Gastroesophageal sphincter (tissue), 4 donors: ENCODE results near the gene FRG2. TPM values are rescaled to one million over a fixed set of nuclear protein-coding genes. Genes with fewer than 3 reads are reported as not detected.
"Not testable (repeated sequence)": the region's sequence is repeated elsewhere in the genome, so short reads cannot be mapped to it uniquely, and the experiment has no call there.

ENCODE experiments used
- ATAC-seq: fragments of 150-250 bp; one replicate; pipeline ENCODE4 v1.9.1; 2016; ENCODE audit warnings: mild to moderate bottlenecking, moderate library complexity
- H3K27ac ChIP-seq, 4 donors: fragments of 200-600 bp; sonication (generic) in 3 of 4; 1 replicate in 3 of 4; 2 replicates in 1 of 4; pipeline ENCODE4 v1.5.1; 2016 to 2019
- H3K27me3 ChIP-seq: fragments of 200-600 bp; sonication (generic); one replicate; pipeline ENCODE4 v1.5.1; 2019
- H3K36me3 ChIP-seq, 2 donors: fragments of 200-600 bp; sonication (generic); one replicate each; pipeline ENCODE4 v1.5.1; 2019; ENCODE audit warnings: control low read depth in 1 of 2
- H3K4me1 ChIP-seq, 3 donors: fragments of 200-600 bp; sonication (generic); 1 replicate in 2 of 3; 2 replicates in 1 of 3; pipeline ENCODE4 v1.5.1; 2016 to 2019; ENCODE audit warnings: control low read depth in 2 of 3
- H3K4me3 ChIP-seq, 2 donors: fragments of 200-600 bp; sonication (generic); one replicate each; pipeline ENCODE4 v1.5.1; 2019; ENCODE audit warnings: mild to moderate bottlenecking in 1 of 2, moderate library complexity in 1 of 2
- H3K9me3 ChIP-seq, 3 donors: fragments of 200-600 bp; sonication (generic); one replicate each; pipeline ENCODE4 v1.5.1; 2017 to 2019; ENCODE audit warnings: control low read depth in 2 of 3
- CTCF ChIP-seq, 4 experiments: fragments of 200-600 bp in 2 of 4; fragments of 450-650 bp in 2 of 4; sonication (generic) in 1 of 4; IDR thresholded peaks; one replicate each; pipeline ENCODE4 v1.5.1; 2017 to 2019; ENCODE audit warnings: antibody characterized with exemption in 4 of 4, mild to moderate bottlenecking in 2 of 4, moderate library complexity in 2 of 4
- EP300 ChIP-seq: sonication (generic); formaldehyde crosslinking; IDR thresholded peaks from one replicate; pipeline ENCODE4 v1.6.1; 2017; ENCODE audit warnings: antibody characterized with exemption, mild to moderate bottlenecking
- POLR2A ChIP-seq, 2 donors: fragments of 450-650 bp; IDR thresholded peaks; one replicate each; pipeline ENCODE4 v1.6.1; 2017; ENCODE audit warnings: antibody characterized with exemption in 2 of 2, mild to moderate bottlenecking in 2 of 2, moderate library complexity in 1 of 2
- POLR2AphosphoS5 ChIP-seq: sonication (generic); formaldehyde crosslinking; IDR thresholded peaks from one replicate; pipeline ENCODE4 v1.6.1; 2017; ENCODE audit warnings: antibody characterized with exemption
- WGBS, 2 donors: methylation state at CpG; one replicate each; pipeline ENCODE4 v1.1.5; 2018; ENCODE audit warnings: low coverage in 1 of 2; 5-methylcytosine and 5-hydroxymethylcytosine counted together
- small RNA-seq, 4 donors: library from RNA; depleted of rRNA; stranded (forward); fragments of <200 nt; gene quantifications; one replicate each; pipeline ENCODE3, GENCODE V24; 2016
- total RNA-seq, 4 donors: library from RNA; depleted of rRNA; stranded (reverse); fragments of >200 nt; gene quantifications; one replicate each; pipeline ENCODE4 v1.1.0, GENCODE V29; 2016

FRG2 gene
- total RNA-seq, 4 donors from 2014 or later, result not detected

GRCh38 chr4:189983916-189984526 is 43.0 kb downstream of the FRG2 start:
- not testable (repeated sequence) for H3K4me1 ChIP-seq, H3K9me3 ChIP-seq, ATAC-seq, H3K4me3 ChIP-seq, H3K27me3 ChIP-seq, H3K27ac ChIP-seq, H3K36me3 ChIP-seq
- 88% methylated on average over 6 of the region's 41 CpGs; no CpG with 5 or more reads in 1 of the 2 donors for WGBS, 2 donors

GRCh38 chr4:189981970-189982369 is 45.1 kb downstream of the FRG2 start:
- 62 to 84% methylated on average over 2 to 3 of the region's 8 CpGs for WGBS, 2 donors
- Histone ChIP-seq H3K4me3 (no peak overlapping the region), H3K36me3 (no peaks in the 10 kb centered on the region), H3K27ac (no peak overlapping the region), H3K9me3 (no peaks in the 10 kb centered on the region), H3K4me1 (no peaks in the 10 kb centered on the region), H3K27me3 (no peaks in the 10 kb centered on the region)
- TF ChIP-seq POLR2AphosphoS5 (no peak), CTCF (IDR thresholded peaks at IDR 0.05) (no peak), EP300 (no peak), POLR2A (IDR thresholded peaks at IDR 0.05) (no peak)
- no peak for ATAC-seq

GRCh38 chr4:189980292-189980691 is 46.8 kb downstream of the FRG2 start:
- H3K36me3 ChIP-seq, H3K27ac ChIP-seq, H3K9me3 ChIP-seq, H3K4me3 ChIP-seq, H3K27me3 ChIP-seq, ATAC-seq, H3K4me1 ChIP-seq: not testable (repeated sequence)
- WGBS, 2 donors, result no CpG with 5 or more reads among the region's 2 CpGs

GRCh38 chr4:189979196-189980047 is 47.6 kb downstream of the FRG2 start:
- Histone ChIP-seq H3K9me3 (no peaks in the 10 kb centered on the region), H3K4me1 (no peaks in the 10 kb centered on the region), H3K27ac (no peak overlapping the region), H3K27me3 (no peaks in the 10 kb centered on the region), H3K36me3 (no peaks in the 10 kb centered on the region), H3K4me3 (no peak overlapping the region)
- WGBS, 2 donors, result 26 to 37% methylated on average over 3 to 7 of the region's 10 CpGs
- TF ChIP-seq POLR2AphosphoS5, result no peak
- no peak for TF ChIP-seq EP300
- TF ChIP-seq POLR2A (IDR thresholded peaks at IDR 0.05), result no peak
- no peak for TF ChIP-seq CTCF (IDR thresholded peaks at IDR 0.05)
- no peak for ATAC-seq

Small RNAs within 50 kb of the gene (small RNA-seq; reads per million reads assigned to genes)
- gene RNA5SP174, result 0.63 to 7.6 (median 4.1) reads per million in 4 donors
- gene RNA5SP175, result 0.86 to 1.5 (median 1.2) reads per million in 4 donors

Other genes with a start within 250 kb of the FRG2 start
- 10 to 100 TPM; 30.5 to 50.4 (median 41.1) TPM for gene FRG1, start 86.4 kb downstream of the FRG2 start, total RNA-seq
- not detected for gene DBET, start 37.2 kb upstream of the FRG2 start, total RNA-seq
- not detected for gene DUX4, start 146.5 kb upstream of the FRG2 start, total RNA-seq